ENCODE measurements around the gene C8A. TPM values are rescaled to one million over a fixed set of nuclear protein-coding genes. Genes with fewer than 3 reads are reported as not detected.

Gene C8A
- total RNA-seq, 1 donor from 2014 or later: not detected

GRCh38 chr1:56915960-56916359, 61.4 kb downstream of the C8A start:
- intact Hi-C loops (cut with DNase I): no loop called here
- DNase-seq (ENCODE audit: low spot score) (no peak), ATAC-seq (no peak)

GRCh38 chr1:56916630-56917029, 62.0 kb downstream of the C8A start:
- intact Hi-C loops (cut with DNase I): no loop called here
- ATAC-seq (no peak), DNase-seq (ENCODE audit: low spot score) (no peak)

- intact Hi-C loops (cut with DNase I): no loop called here
- DNase-seq (ENCODE audit: low spot score) (no peak), ATAC-seq (no peak)
These were observed 62.8 kb downstream of the C8A start for GRCh38 chr1:56917356-56917755.

- intact Hi-C loops (cut with DNase I): no loop called here
These were observed 66.0 kb downstream of the C8A start for GRCh38 chr1:56920591-56921001.

GRCh38 chr1:56921479-56921878, 66.9 kb downstream of the C8A start:
- DNase-seq (ENCODE audit: low spot score): no peak
- intact Hi-C loops (cut with DNase I): no loop called here
- ATAC-seq: no peak

More at GRCh38 chr1:56920591-56921001, 66.0 kb downstream of the C8A start:
- ATAC-seq (no peak), DNase-seq (ENCODE audit: low spot score) (no peak)

- DNase-seq (ENCODE audit: low spot score): no peak
- intact Hi-C loops (cut with DNase I): no loop called here
- ATAC-seq: no peak
These were observed 67.5 kb downstream of the C8A start for GRCh38 chr1:56922070-56922469.

- intact Hi-C loops (cut with DNase I): no loop called here
- DNase-seq (ENCODE audit: low spot score) (no peak), ATAC-seq (no peak)
These were observed 67.9 kb downstream of the C8A start for GRCh38 chr1:56922507-56922906.

GRCh38 chr1:56923201-56923600, 68.6 kb downstream of the C8A start:
- ATAC-seq: no peak
- intact Hi-C loops (cut with DNase I): no loop called here
- DNase-seq (ENCODE audit: low spot score): no peak

- intact Hi-C loops (cut with DNase I): no loop called here
- DNase-seq (ENCODE audit: low spot score) (no peak), ATAC-seq (no peak)
These were observed 69.5 kb downstream of the C8A start for GRCh38 chr1:56924116-56924515.

GRCh38 chr1:56925193-56925592, 70.6 kb downstream of the C8A start:
- DNase-seq (ENCODE audit: low spot score) (no peak), ATAC-seq (no peak)
- intact Hi-C loops (cut with DNase I): no loop called here

GRCh38 chr1:56927171-56927570, 72.6 kb downstream of the C8A start:
- ATAC-seq (no peak), DNase-seq (ENCODE audit: low spot score) (no peak)
- intact Hi-C loops (cut with DNase I): no loop called here

GRCh38 chr1:56927986-56928385, 73.4 kb downstream of the C8A start:
- ATAC-seq: no peak
- DNase-seq (ENCODE audit: low spot score): no peak
- intact Hi-C loops (cut with DNase I): no loop called here

- ATAC-seq (no peak), DNase-seq (ENCODE audit: low spot score) (no peak)
- intact Hi-C loops (cut with DNase I): no loop called here
These were observed 74.9 kb downstream of the C8A start for GRCh38 chr1:56929492-56929891.

GRCh38 chr1:56931211-56931610, 76.6 kb downstream of the C8A start:
- intact Hi-C loops (cut with DNase I): no loop called here
- DNase-seq (ENCODE audit: low spot score) (no peak), ATAC-seq (no peak)

- ATAC-seq: no peak
- intact Hi-C loops (cut with DNase I): no loop called here
- DNase-seq (ENCODE audit: low spot score): no peak
These were observed 77.1 kb downstream of the C8A start for GRCh38 chr1:56931686-56932085.

- no peak for ATAC-seq
- intact Hi-C loops (cut with DNase I): no loop called here
- DNase-seq (ENCODE audit: low spot score): no peak
These were observed 78.6 kb downstream of the C8A start for GRCh38 chr1:56933161-56933560.

GRCh38 chr1:56933606-56934005, 79.0 kb downstream of the C8A start:
- no peak for DNase-seq (ENCODE audit: low spot score)
- intact Hi-C loops (cut with DNase I): no loop called here
- ATAC-seq: no peak

GRCh38 chr1:56934430-56935060, 79.9 kb downstream of the C8A start:
- ATAC-seq: no peak
- no peak for DNase-seq (ENCODE audit: low spot score)
- intact Hi-C loops (cut with DNase I): no loop called here

GRCh38 chr1:56938646-56939045, 84.0 kb downstream of the C8A start:
- ATAC-seq (no peak), DNase-seq (ENCODE audit: low spot score) (no peak)
- intact Hi-C loops (cut with DNase I): no loop called here

- DNase-seq (ENCODE audit: low spot score): no peak
- intact Hi-C loops (cut with DNase I): no loop called here
- ATAC-seq: no peak
These were observed 84.6 kb downstream of the C8A start for GRCh38 chr1:56939209-56939608.

- no peak for DNase-seq (ENCODE audit: low spot score)
- intact Hi-C loops (cut with DNase I): no loop called here
- no peak for ATAC-seq
These were observed 85.4 kb downstream of the C8A start for GRCh38 chr1:56940039-56940438.

All from sciatic nerve (tissue), 2 donors.